Stimulated activated CD8-positive, alpha-beta memory T cell treated with anti-CD3 and anti-CD28 coated beads, Interleukin-12 subunit alpha, Interleukin-12 subunit beta, amount 100 ng/mL, for 24 hours (primary cell): Measurements from ENCODE around the gene NAT14.
"Not testable (repeated sequence)": the region's sequence is repeated elsewhere in the genome, so short reads cannot be mapped to it uniquely, and the experiment has no call there.

Source experiments
- DNase-seq: peaks from one replicate; pipeline ENCODE4 v3.0.0-alpha.2; 2020; ENCODE audit errors: extremely low read depth

NAT14 gene

GRCh38 chr19:55503157-55503501 lies 18.1 kb downstream of the NAT14 start:
- DNase-seq, result no peak

GRCh38 chr19:55503502-55504251 lies 18.7 kb downstream of the NAT14 start:
- peak; percentile 78 for DNase-seq

GRCh38 chr19:55504252-55504603 lies 19.2 kb downstream of the NAT14 start:
- no peak for DNase-seq

GRCh38 chr19:55504981-55505380 lies 20.0 kb downstream of the NAT14 start:
- no peak for DNase-seq

- DNase-seq, result no peak
Observed at GRCh38 chr19:55508120-55508519, 23.1 kb downstream of the NAT14 start.

GRCh38 chr19:55516878-55517620 lies 32.1 kb downstream of the NAT14 start:
- peak; percentile 71 for DNase-seq

- DNase-seq, result no peak
Observed at GRCh38 chr19:55519451-55520311, 34.7 kb downstream of the NAT14 start.

- DNase-seq, result no peak
Observed at GRCh38 chr19:55520691-55521292, 35.8 kb downstream of the NAT14 start.

- DNase-seq, result no peak
Observed at GRCh38 chr19:55525289-55526101, 40.5 kb downstream of the NAT14 start.

- DNase-seq, result no peak
Observed at GRCh38 chr19:55526216-55527196, 41.5 kb downstream of the NAT14 start.

GRCh38 chr19:55527197-55528029 lies 42.4 kb downstream of the NAT14 start:
- DNase-seq, result no peak

GRCh38 chr19:55528030-55528803 lies 43.2 kb downstream of the NAT14 start:
- no peak for DNase-seq

GRCh38 chr19:55529636-55530234 lies 44.7 kb downstream of the NAT14 start:
- no peak for DNase-seq

- no peak for DNase-seq
Observed at GRCh38 chr19:55530996-55531395, 46.0 kb downstream of the NAT14 start.

- DNase-seq, result not testable (repeated sequence)
Observed at GRCh38 chr19:55534280-55534679, 49.3 kb downstream of the NAT14 start.

- DNase-seq, result no peak
Observed at GRCh38 chr19:55535173-55535964, 50.4 kb downstream of the NAT14 start.

- no peak for DNase-seq
Observed at GRCh38 chr19:55535965-55536350, 51.0 kb downstream of the NAT14 start.
